H54 (cell line): ENCODE data around the gene TAS2R5.

Experiments
- DNase-seq: peaks from one replicate; pipeline ENCODE4 v3.0.0; 2011; ENCODE audit warnings: low spot score, mixed read lengths; ENCODE audit not compliant: insufficient read length
- FAIRE-seq: peaks from 3 replicates; lab custom pipeline; 2011; peaks lifted over from hg19 to GRCh38; lab: Jason Lieb, UNC
- POLR2A ChIP-seq: IDR thresholded peaks from 2 replicates; pipeline ENCODE4 v1.6.1; 2011; ENCODE audit warnings: low read depth, mild to moderate bottlenecking, low read length

TAS2R5 gene

GRCh38 chr7:141837683-141838082 lies 47.7 kb downstream of the TAS2R5 start:
- no peak for TF ChIP-seq POLR2A
- no peak for DNase-seq

GRCh38 chr7:141838581-141838980 lies 48.6 kb downstream of the TAS2R5 start:
- TF ChIP-seq POLR2A = no peak
- FAIRE-seq (no peak), DNase-seq (no peak)

More at GRCh38 chr7:141837683-141838082, 47.7 kb downstream of the TAS2R5 start:
- FAIRE-seq = no peak

- no peak for DNase-seq
- TF ChIP-seq POLR2A = no peak
- FAIRE-seq = no peak
Measured at GRCh38 chr7:141839256-141839655, 49.2 kb downstream of the TAS2R5 start.

GRCh38 chr7:141840708-141841107 lies 50.7 kb downstream of the TAS2R5 start:
- FAIRE-seq = no peak
- no peak for TF ChIP-seq POLR2A

More at GRCh38 chr7:141840708-141841107, 50.7 kb downstream of the TAS2R5 start:
- DNase-seq = no peak
